Measurements from ENCODE around the gene CPT1A. TPM values are rescaled to one million over a fixed set of nuclear protein-coding genes. Genes with fewer than 3 reads are reported as not detected.

The CPT1A gene
- polyA plus RNA-seq, 1 of the 3 experiments (the other 2 are of a cell fraction) = 31.2 TPM

GRCh38 chr11:68806931-68807844, 34.5 kb downstream of the CPT1A start:
- CTCF ChIA-PET = interaction anchor here (0.7 to 2.5 kb wide), 4 partner anchors 9 to 83 kb away, joined by 3 to 12 read pairs (median 5); no protein-coding TSS in a partner anchor
- H4K20me1 ChIP-seq (ENCODE audit: insufficient read depth) = peaks cover 3% of the 10 kb centered on the region; the same call in 1 of the 2 replicates
- H3K4me3 ChIP-seq (ENCODE audit: low read depth in 2 of 2, low read length in 1 of 2) = no peak overlapping the region
- peaks cover 13% of the 10 kb centered on the region for H3K79me2 ChIP-seq (ENCODE audit: insufficient read depth)
- peaks cover 13 to 35% of the 10 kb centered on the region in 2 experiments for H3K36me3 ChIP-seq (replicated peaks in 1 of 2; ENCODE audit: control insufficient read depth in 1 of 2, insufficient read depth in 2 of 2, low read length in 1 of 2)
- no peak for DNase-seq
- no peak overlapping the region for H2AFZ ChIP-seq (ENCODE audit: low read depth)
- POLR2A ChIA-PET = interaction anchor here (0.6 kb wide), 1 partner anchor 271 kb away, joined by 3 read pairs; no protein-coding TSS in a partner anchor
- H3K9me3 ChIP-seq = no peaks in the 10 kb centered on the region
- no peak overlapping the region for H3K9ac ChIP-seq
- peaks cover 8% of the 10 kb centered on the region for H3F3A ChIP-seq (replicated peaks; ENCODE audit: insufficient read depth)
- peak; percentile 31; the same call in 1 of the 2 replicates for TF ChIP-seq RXRA (IDR thresholded peaks at IDR 0.05; ENCODE audit: borderline replicate concordance, low read depth)
- TF ChIP-seq TCF12 (IDR thresholded peaks at IDR 0.05) = no peak
- no peak for TF ChIP-seq RAD21 (IDR thresholded peaks at IDR 0.05; ENCODE audit: low read length)
- TF ChIP-seq REST (IDR thresholded peaks at IDR 0.05; ENCODE audit: low read depth, low read length) = no peak
- no peak for TF ChIP-seq EP300 (IDR thresholded peaks at IDR 0.05; ENCODE audit: borderline replicate concordance in 1 of 2, low read depth in 1 of 2, low read length in 1 of 2)
- TF ChIP-seq RFX5 (IDR thresholded peaks at IDR 0.05; ENCODE audit: low read length) = peak; percentile 88
- peak; percentile 30; the same call in 1 of the 2 replicates for TF ChIP-seq FOSL2 (IDR thresholded peaks at IDR 0.05; ENCODE audit: borderline replicate concordance, low read depth)
- H3K4me2 ChIP-seq = 0 out of 2 replicates have a peak overlapping the region, but pooled peaks have one; percentile 37
- H3K9me2 ChIP-seq = no peaks in the 10 kb centered on the region
- H3K27ac ChIP-seq (ENCODE audit: low read depth in 2 of 2, low read length in 1 of 2) = peak overlapping the region in 1 of 2 experiments; percentile 52; a peak in 2 of 4 replicates
- H3K4me1 ChIP-seq (ENCODE audit: control insufficient read depth in 1 of 2, insufficient read depth in 2 of 2, low read depth in 1 of 2, low read length in 1 of 2) = peaks cover 4 to 6% of the 10 kb centered on the region in 2 experiments; a peak in 2 of 4 replicates
- 90% methylated on average over 16 of the region's 23 CpGs for WGBS (ENCODE audit: low lambda C conversion rate)
- no peaks in the 10 kb centered on the region for H3K27me3 ChIP-seq (ENCODE audit: insufficient read depth)

GRCh38 chr11:68804786-68805185, 36.9 kb downstream of the CPT1A start:
- H3F3A ChIP-seq (replicated peaks; ENCODE audit: insufficient read depth) = peaks cover 8% of the 10 kb centered on the region
- H3K9me3 ChIP-seq = no peaks in the 10 kb centered on the region
- H3K4me1 ChIP-seq (ENCODE audit: control insufficient read depth in 1 of 2, insufficient read depth in 2 of 2, low read depth in 1 of 2, low read length in 1 of 2) = peaks cover 0 to 6% of the 10 kb centered on the region in 2 experiments; a peak in 2 of 4 replicates
- H3K9me2 ChIP-seq = no peaks in the 10 kb centered on the region
- H3K9ac ChIP-seq = no peak overlapping the region
- POLR2A ChIA-PET = no interaction called here
- H3K27ac ChIP-seq (ENCODE audit: low read depth in 2 of 2, low read length in 1 of 2) = no peak overlapping the region
- DNase-seq = no peak
- H3K36me3 ChIP-seq (replicated peaks in 1 of 2; ENCODE audit: control insufficient read depth in 1 of 2, insufficient read depth in 2 of 2, low read length in 1 of 2) = peaks cover 3 to 40% of the 10 kb centered on the region in 2 experiments
- no peak overlapping the region for H2AFZ ChIP-seq (ENCODE audit: low read depth)
- H3K4me2 ChIP-seq = no peak overlapping the region
- H3K4me3 ChIP-seq (ENCODE audit: low read depth in 2 of 2, low read length in 1 of 2) = no peak overlapping the region
- H4K20me1 ChIP-seq (ENCODE audit: insufficient read depth) = peaks cover 3% of the 10 kb centered on the region; the same call in 1 of the 2 replicates
- WGBS (ENCODE audit: low lambda C conversion rate) = 80% methylated on average over 3 of the region's 3 CpGs
- H3K27me3 ChIP-seq (ENCODE audit: insufficient read depth) = no peaks in the 10 kb centered on the region
- H3K79me2 ChIP-seq (ENCODE audit: insufficient read depth) = peaks cover 12% of the 10 kb centered on the region
- CTCF ChIA-PET = no interaction called here
- no peak for TF ChIP-seq USF1 (IDR thresholded peaks at IDR 0.05; ENCODE audit: borderline replicate concordance, low read depth)
- no peak for TF ChIP-seq GABPA (IDR thresholded peaks at IDR 0.05; ENCODE audit: low read depth)
- no peak for TF ChIP-seq TAF1 (IDR thresholded peaks at IDR 0.05; ENCODE audit: borderline replicate concordance, low read depth, low read length)
- TF ChIP-seq POLR2AphosphoS5 (IDR thresholded peaks at IDR 0.05; ENCODE audit: low read depth, low read length) = no peak
- TF ChIP-seq RFX5 (IDR thresholded peaks at IDR 0.05; ENCODE audit: low read length) = no peak
- TF ChIP-seq RCOR1 (IDR thresholded peaks at IDR 0.05; ENCODE audit: low read length) = no peak
- TF ChIP-seq NFIC (IDR thresholded peaks at IDR 0.05; ENCODE audit: borderline replicate concordance) = no peak
- TF ChIP-seq TEAD4 (IDR thresholded peaks at IDR 0.05; ENCODE audit: borderline replicate concordance, insufficient read depth) = no peak
- no peak for TF ChIP-seq FOSL2 (IDR thresholded peaks at IDR 0.05; ENCODE audit: borderline replicate concordance, low read depth)
- TF ChIP-seq JUND (IDR thresholded peaks at IDR 0.05) = no peak
- TF ChIP-seq EP300 (IDR thresholded peaks at IDR 0.05; ENCODE audit: borderline replicate concordance in 1 of 2, low read depth in 1 of 2, low read length in 1 of 2) = no peak
- no peak for TF ChIP-seq CHD2 (IDR thresholded peaks at IDR 0.05; ENCODE audit: low read length, partially characterized antibody)
- TF ChIP-seq RAD21 (IDR thresholded peaks at IDR 0.05; ENCODE audit: low read length) = no peak
- no peak for TF ChIP-seq REST (IDR thresholded peaks at IDR 0.05; ENCODE audit: low read depth, low read length)
- no peak for TF ChIP-seq TCF12 (IDR thresholded peaks at IDR 0.05)

All from SK-N-SH (cell line).